Heart left ventricle (tissue), 13 donors: ENCODE data around the gene KRTAP12-4.

Source experiments
- POLR2A ChIP-seq, 2 donors: fragments of 450-650 bp; IDR thresholded peaks; one replicate each; pipeline ENCODE4 v1.6.1; 2017; ENCODE audit warnings: antibody characterized with exemption in 2 of 2, mild to moderate bottlenecking in 2 of 2, moderate library complexity in 2 of 2
- TF ChIP-seq, protein P1 (sequence below), 12 donors: fragments of 200-600 bp; sonication (generic) in 4 of 12; IDR thresholded peaks; one replicate each; pipeline versions ENCODE4 v1.5.0 to v1.8.0; 2018 to 2022; ENCODE audit warnings: antibody characterized with exemption in 12 of 12, mild to moderate bottlenecking in 5 of 12
- donor health status: ischemic (EF 13 %, LVEDD 7.1; RV severe dilation, severe dysfunction).
- donor health status: DM: no; HTN: yes; CAD: no.
- donor health status: DM: no; HTN: no; CAD: no.
- donor health status: ischemic (EF 25% LVEDD 6.9; RV normal size, moderate dysfunction).
- donor health status: ischemic (EF 25% LVEDD 5.7; RV mildly dilated, moderate dysfunction).
- donor health status: ischemic (EF 35%, LVEDD 5.7; RV mildly dilated, moderate dysfunction).
- donor health status: nonischemic (EF 11% LVEDD 7.7; RV severe dilation, severe dysfunction).
- donor health status: DM: yes; HTN: yes; CAD: no.
- donor health status: PGD.
- donor health status: ischemic (EF 29% LVEDD 5.4; RV normal size, mild dysfunction).
- donor health status: nonischemic (EF 23%, LVEDD 6.1; RV moderate dilation, normal function).

- TF ChIP-seq, protein P1, sequence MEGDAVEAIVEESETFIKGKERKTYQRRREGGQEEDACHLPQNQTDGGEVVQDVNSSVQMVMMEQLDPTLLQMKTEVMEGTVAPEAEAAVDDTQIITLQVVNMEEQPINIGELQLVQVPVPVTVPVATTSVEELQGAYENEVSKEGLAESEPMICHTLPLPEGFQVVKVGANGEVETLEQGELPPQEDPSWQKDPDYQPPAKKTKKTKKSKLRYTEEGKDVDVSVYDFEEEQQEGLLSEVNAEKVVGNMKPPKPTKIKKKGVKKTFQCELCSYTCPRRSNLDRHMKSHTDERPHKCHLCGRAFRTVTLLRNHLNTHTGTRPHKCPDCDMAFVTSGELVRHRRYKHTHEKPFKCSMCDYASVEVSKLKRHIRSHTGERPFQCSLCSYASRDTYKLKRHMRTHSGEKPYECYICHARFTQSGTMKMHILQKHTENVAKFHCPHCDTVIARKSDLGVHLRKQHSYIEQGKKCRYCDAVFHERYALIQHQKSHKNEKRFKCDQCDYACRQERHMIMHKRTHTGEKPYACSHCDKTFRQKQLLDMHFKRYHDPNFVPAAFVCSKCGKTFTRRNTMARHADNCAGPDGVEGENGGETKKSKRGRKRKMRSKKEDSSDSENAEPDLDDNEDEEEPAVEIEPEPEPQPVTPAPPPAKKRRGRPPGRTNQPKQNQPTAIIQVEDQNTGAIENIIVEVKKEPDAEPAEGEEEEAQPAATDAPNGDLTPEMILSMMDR (IDR thresholded peaks at IDR 0.05), result no peak
- TF ChIP-seq POLR2A (IDR thresholded peaks at IDR 0.05), result no peak
Observed at GRCh38 chr21:44681861-44682579, 27.6 kb upstream of the KRTAP12-4 start, which contains the start of gene KRTAP12-1.
